Lung (tissue), 12 donors: ENCODE data around the gene PLEKHS1. TPM values are rescaled to one million over a fixed set of nuclear protein-coding genes. Genes with fewer than 3 reads are reported as not detected.

Experiments used
- ATAC-seq: fragments of 200-7000 bp; cut with Tn5 transposase; one replicate; pipeline ENCODE4 v1.9.1; 2020; ENCODE audit warnings: moderate number of reproducible peaks; ENCODE audit not compliant: insufficient read depth, low FRiP score
- DNase-seq, 3 donors: peaks; one replicate each; pipeline ENCODE4 v3.0.0-alpha.2; 2013 to 2017
- H3K27ac ChIP-seq, 2 donors: one replicate each; pipeline ENCODE4 v1.5.1; 2013; ENCODE audit warnings: mild to moderate bottlenecking in 2 of 2, moderate library complexity in 2 of 2, control low read depth in 1 of 2, inconsistent platforms in 1 of 2, low read depth in 1 of 2, low read length in 1 of 2
- H3K27me3 ChIP-seq, 3 donors: one replicate each; pipeline ENCODE4 v1.5.1; 2013; ENCODE audit warnings: low read length in 2 of 3; ENCODE audit not compliant: control insufficient read depth in 3 of 3, insufficient read depth in 3 of 3
- H3K36me3 ChIP-seq, 4 donors: one replicate each; pipeline ENCODE4 v1.5.1; 2013; ENCODE audit warnings: low read length in 4 of 4, mild to moderate bottlenecking in 1 of 4, moderate library complexity in 1 of 4; ENCODE audit not compliant: control insufficient read depth in 4 of 4, insufficient read depth in 4 of 4
- H3K4me1 ChIP-seq, 5 donors: one replicate each; pipeline ENCODE4 v1.5.1; 2013; ENCODE audit warnings: low read length in 5 of 5, mild to moderate bottlenecking in 2 of 5, moderate library complexity in 1 of 5; ENCODE audit not compliant: control insufficient read depth in 5 of 5, insufficient read depth in 5 of 5
- H3K4me3 ChIP-seq: one replicate; pipeline ENCODE4 v1.5.1; 2013; ENCODE audit warnings: mild to moderate bottlenecking, control low read depth, moderate library complexity
- H3K9ac ChIP-seq, 2 donors: one replicate each; pipeline ENCODE4 v1.5.1; 2013; ENCODE audit warnings: low read length in 2 of 2, control low read depth in 1 of 2; ENCODE audit not compliant: insufficient read depth in 1 of 2
- H3K9me3 ChIP-seq, 4 donors: one replicate each; pipeline ENCODE4 v1.5.1; 2013; ENCODE audit warnings: low read length in 3 of 4, mild to moderate bottlenecking in 1 of 4, moderate library complexity in 1 of 4; ENCODE audit not compliant: control insufficient read depth in 4 of 4, insufficient read depth in 3 of 4
- CTCF ChIP-seq: IDR thresholded peaks from 2 replicates; pipeline ENCODE4 v1.5.1; 2012; ENCODE audit warnings: mild to moderate bottlenecking; ENCODE audit errors: control extremely low read depth, extremely low read depth
- WGBS, 2 donors: extraction: QIAGEN DNeasy Blood & Tissue Kit; methylation state at CpG; one replicate each; pipeline ENCODE4 v1.1.7; 2013; 5-methylcytosine and 5-hydroxymethylcytosine counted together
- polyA plus RNA-seq, 2 donors: library from polyadenylated mRNA; stranded (reverse); fragments of 200-250 nt; gene quantifications; one replicate each; pipeline ENCODE4 v1.2.1, GENCODE V29; 2013
- total RNA-seq, 2 donors: library from RNA; depleted of rRNA in 1 of 2; stranded (reverse); fragments of >200 nt in 1 of 2; gene quantifications; one replicate each; pipeline ENCODE4 v1.2.1, GENCODE V29; 2014 to 2021
- donor health status: control.
- donor health status: control.
- donor health status: Bipolar disorder and iron deficiency.
- donor health status: healthy.
- donor health status: DM: yes; HTN: yes; CAD: no.

The PLEKHS1 gene
- total and polyA plus RNA-seq, 4 donors = 4.2 to 21.9 (median 10.4) TPM

DNA sequence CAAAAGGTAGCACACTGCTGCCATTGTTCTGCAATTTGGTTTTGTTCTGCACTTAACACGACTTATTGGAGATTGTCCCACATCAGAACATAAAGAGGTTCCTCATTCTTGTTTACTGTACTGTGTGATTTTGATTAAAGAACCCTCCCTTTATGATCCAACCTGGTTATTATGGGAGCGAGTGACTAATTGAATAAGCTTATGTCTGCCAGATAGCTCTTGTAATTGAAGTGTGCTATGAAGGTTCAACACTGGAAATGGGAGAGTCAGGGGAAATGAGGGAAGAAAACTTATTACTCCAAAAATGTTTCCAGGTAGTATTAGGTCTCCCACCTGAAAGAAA, 37.9 kb upstream of the PLEKHS1 start:
- Histone ChIP-seq H3K9ac (no peak overlapping the region), H3K27me3 (no peaks in the 10 kb centered on the region), H3K27ac (no peak overlapping the region), H3K4me3 (no peak overlapping the region), H3K9me3 (no peaks in the 10 kb centered on the region), H3K36me3 (peaks cover 0 to 13% (median 9%) of the 10 kb centered on the region in 4 donors), H3K4me1 (peaks cover 0 to 3% (median 0%) of the 10 kb centered on the region in 5 donors)
- WGBS, 2 donors = 68 to 75% methylated on average over 2 of the region's 2 CpGs
- no peak for TF ChIP-seq CTCF
- DNase-seq = no peak
- ATAC-seq = no peak

- Histone ChIP-seq H3K27me3 (no peaks in the 10 kb centered on the region), H3K36me3 (peaks cover 3 to 22% (median 12%) of the 10 kb centered on the region in 4 donors), H3K9ac (no peak overlapping the region), H3K4me1 (peaks cover 0 to 3% (median 0%) of the 10 kb centered on the region in 5 donors), H3K9me3 (no peaks in the 10 kb centered on the region), H3K27ac (no peak overlapping the region), H3K4me3 (no peak overlapping the region)
- DNase-seq = no peak
- WGBS, 2 donors = 48 to 66% methylated on average over 2 of the region's 2 CpGs
- ATAC-seq = no peak
- TF ChIP-seq CTCF = no peak
Observed at GRCh38 chr10:113716109-113716910, 35.2 kb upstream of the PLEKHS1 start.

GRCh38 chr10:113718969-113719822, 32.3 kb upstream of the PLEKHS1 start:
- Histone ChIP-seq H3K27ac (no peak overlapping the region), H3K27me3 (no peaks in the 10 kb centered on the region), H3K4me3 (no peak overlapping the region), H3K4me1 (peaks cover 0 to 3% (median 0%) of the 10 kb centered on the region in 5 donors), H3K9ac (no peak overlapping the region), H3K9me3 (no peaks in the 10 kb centered on the region), H3K36me3 (peaks cover 10 to 30% (median 20%) of the 10 kb centered on the region in 4 donors)
- DNase-seq = no peak
- 84 to 90% methylated on average over 21 of the region's 21 CpGs for WGBS, 2 donors
- no peak for TF ChIP-seq CTCF
- no peak for ATAC-seq
